Renal cortex interstitium (tissue), 11 donors: ENCODE results near the gene MON1B. TPM values are rescaled to one million over a fixed set of nuclear protein-coding genes. Genes with fewer than 3 reads are reported as not detected.
A peak's percentile ranks its signal among the peaks of the same experiment; 100 is the strongest.
"Not testable (repeated sequence)": the region's sequence is repeated elsewhere in the genome, so short reads cannot be mapped to it uniquely, and the experiment has no call there.

Experiments used
- DNase-seq, 11 donors: peaks; one replicate each; pipeline ENCODE4 v3.0.0-alpha.2; 2013; ENCODE audit warnings: low read depth in 9 of 11, low spot score in 4 of 11; ENCODE audit errors: extremely low read depth in 1 of 11
- polyA plus RNA-seq, 3 donors: library from polyadenylated mRNA; unstranded; fragments of 120-200 nt; gene quantifications; one replicate each; pipeline ENCODE4 v1.2.1, GENCODE V29; 2013; ENCODE audit not compliant: insufficient read length in 3 of 3

Gene MON1B
- polyA plus RNA-seq, 3 donors = 24.4 to 29.8 (median 27.0) TPM

DNA sequence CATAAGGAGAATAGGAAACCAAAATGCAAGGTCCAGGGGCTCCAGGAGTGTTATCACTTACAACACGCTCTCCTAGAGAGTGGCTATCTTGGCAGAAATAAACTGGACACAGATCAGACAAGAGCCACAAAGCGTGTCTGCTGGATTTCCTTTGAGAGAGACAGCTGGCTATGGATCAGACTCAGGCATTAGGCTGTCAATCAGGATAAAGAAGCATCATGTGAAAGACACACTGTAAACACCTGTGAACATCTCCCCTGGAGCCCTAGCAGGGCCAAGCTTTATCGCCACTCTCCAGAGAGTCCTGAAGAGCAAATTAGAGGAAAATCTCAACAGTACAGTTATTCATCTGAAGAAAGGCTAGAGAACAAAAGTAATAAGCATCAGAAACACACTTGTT, 34.2 kb downstream of the MON1B start:
- no peak for DNase-seq

DNA sequence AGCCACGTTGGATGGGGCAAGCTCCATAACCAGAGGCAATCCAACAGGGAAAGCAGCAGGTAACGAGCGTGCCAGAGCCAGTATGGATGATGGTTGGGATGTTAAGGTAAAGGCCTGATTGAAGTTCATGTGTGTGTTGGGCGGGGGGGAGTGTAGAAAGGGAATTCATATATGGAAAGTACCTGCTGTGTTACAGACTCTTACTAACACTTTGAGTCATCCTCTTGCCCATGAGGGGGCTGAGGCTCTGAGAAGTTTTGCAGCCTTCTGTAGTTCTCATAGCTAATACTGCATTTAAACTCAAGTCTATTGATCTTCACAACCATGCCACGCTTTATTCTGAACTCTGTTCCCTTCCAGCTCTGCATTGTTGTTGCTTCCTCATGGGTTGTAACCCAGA, 36.8 kb downstream of the MON1B start:
- no peak for DNase-seq

GRCh38 chr16:77231047-77231446, 40.1 kb downstream of the MON1B start:
- DNase-seq = no peak

GRCh38 chr16:77233799-77234519, 43.0 kb downstream of the MON1B start:
- no peak for DNase-seq

DNA sequence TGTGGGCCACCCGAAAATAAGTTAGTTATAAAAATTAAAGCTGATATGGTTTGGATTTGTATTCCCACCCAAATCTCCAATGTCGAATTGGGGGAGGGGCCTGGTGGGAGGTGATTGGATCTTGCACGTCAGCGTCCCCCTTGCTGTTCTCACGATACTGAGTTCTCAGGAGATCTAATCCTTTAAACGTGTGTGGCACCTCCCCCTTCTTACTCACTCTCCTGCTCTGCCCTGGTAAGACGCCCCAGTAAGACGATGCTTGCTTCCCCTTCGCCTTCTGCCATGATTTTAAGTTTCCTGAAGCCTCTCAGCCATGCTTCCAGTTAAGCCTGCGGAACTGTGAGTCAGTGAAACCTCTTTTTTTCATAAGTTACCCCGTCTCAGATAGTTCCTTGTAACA, 43.6 kb downstream of the MON1B start:
- DNase-seq = no peak

- DNase-seq = peak; percentile 61 to 83 (median 77)
Measured at GRCh38 chr16:77236063-77236511, 45.1 kb downstream of the MON1B start.

- DNase-seq = no peak
Measured at GRCh38 chr16:77238593-77238992, 47.6 kb downstream of the MON1B start.

DNA sequence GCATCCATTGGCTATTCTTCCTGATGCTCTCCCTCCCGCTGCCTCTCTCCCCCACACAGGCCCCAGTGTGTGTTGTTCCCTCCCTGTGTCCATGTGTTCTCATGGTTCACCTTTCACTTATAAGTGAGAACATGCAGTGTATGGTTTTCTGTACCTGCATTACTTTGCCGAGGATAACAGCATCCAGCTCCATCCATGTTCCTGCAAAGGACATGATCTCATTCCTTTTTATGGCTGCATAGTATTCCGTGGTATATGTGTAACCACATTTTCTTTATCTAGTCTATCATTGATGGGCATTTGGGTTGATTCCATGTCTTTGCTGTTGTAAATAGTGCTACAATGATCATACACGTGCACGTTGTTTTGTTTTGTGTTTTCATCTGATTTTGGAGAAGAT, 51.5 kb downstream of the MON1B start:
- DNase-seq = not testable (repeated sequence)

GRCh38 chr16:77246150-77246549, 55.2 kb downstream of the MON1B start:
- DNase-seq = no peak

DNA sequence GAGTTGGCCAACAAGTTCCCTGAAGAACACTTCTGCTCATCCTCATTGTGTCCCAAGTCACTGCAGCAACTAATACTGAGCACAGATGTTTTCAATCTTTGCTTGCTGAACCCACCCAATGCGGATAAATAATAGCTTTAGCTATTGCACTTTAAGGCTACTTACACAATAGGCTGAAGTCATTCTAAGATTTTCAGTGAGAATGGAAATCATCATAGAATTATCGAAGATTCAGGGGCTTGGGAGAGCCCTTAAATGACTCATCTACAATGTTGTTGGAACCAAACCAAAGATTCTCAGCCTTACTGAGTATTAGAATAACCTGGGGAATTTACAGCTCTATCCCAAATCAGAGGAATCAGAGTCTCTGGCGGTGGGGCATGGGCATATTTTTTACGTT, 59.4 kb downstream of the MON1B start:
- DNase-seq = no peak

Other genes starting within 250 kb of the MON1B start
- gene SYCE1L, start 8.2 kb downstream of the MON1B start, polyA plus RNA-seq = 1 to 10 TPM; 2.4 to 7.1 (median 4.7) TPM
- gene ADAMTS18, start 243.8 kb downstream of the MON1B start, polyA plus RNA-seq = 1 to 10 TPM; 3.8 to 6.1 (median 5.6) TPM